Chondrocyte (in vitro differentiated cells): ENCODE data around the gene CCDC51. TPM values are rescaled to one million over a fixed set of nuclear protein-coding genes. Genes with fewer than 3 reads are reported as not detected.
A peak's percentile ranks its signal among the peaks of the same experiment; 100 is the strongest.

Experiments used
- DNase-seq: peaks from one replicate; pipeline ENCODE4 v3.0.0; 2021; ENCODE audit warnings: mixed read lengths, low spot score
- H3K27ac Mint-ChIP-seq: one replicate; pipeline ENCODE4 v1.8.0; 2021; ENCODE audit warnings: mild to moderate bottlenecking, moderate library complexity, mixed read lengths; ENCODE audit not compliant: unreplicated experiment
- H3K27me3 Mint-ChIP-seq: 2 replicates; pipeline ENCODE4 v1.8.0; 2021; ENCODE audit warnings: low read depth, mixed read lengths
- H3K36me3 Mint-ChIP-seq: 2 replicates; pipeline ENCODE4 v1.8.0; 2021; ENCODE audit warnings: low read depth, mixed read lengths
- H3K4me1 Mint-ChIP-seq: 2 replicates; pipeline ENCODE4 v1.8.0; 2021; ENCODE audit warnings: low read depth, mild to moderate bottlenecking, mixed read lengths
- H3K4me3 Mint-ChIP-seq: one replicate; pipeline ENCODE4 v1.8.0; 2021; ENCODE audit warnings: mild to moderate bottlenecking, moderate library complexity, mixed read lengths; ENCODE audit not compliant: unreplicated experiment
- H3K9me3 Mint-ChIP-seq: 2 replicates; pipeline ENCODE4 v1.8.0; 2021; ENCODE audit warnings: low read depth, mixed read lengths
- total RNA-seq: library from RNA; stranded (reverse); gene quantifications from 3 replicates; pipeline ENCODE4 v1.2.1, GENCODE V29; 2021
- TF ChIP-seq, protein P1 (sequence below): fragments of 200-600 bp; sonication (generic); IDR thresholded peaks from 2 replicates; pipeline ENCODE4 v1.5.0; 2021; ENCODE audit warnings: antibody characterized with exemption, mild to moderate bottlenecking, moderate library complexity

Gene CCDC51
- total RNA-seq, 1 donor from 2014 or later, result 25.8 TPM

DNA sequence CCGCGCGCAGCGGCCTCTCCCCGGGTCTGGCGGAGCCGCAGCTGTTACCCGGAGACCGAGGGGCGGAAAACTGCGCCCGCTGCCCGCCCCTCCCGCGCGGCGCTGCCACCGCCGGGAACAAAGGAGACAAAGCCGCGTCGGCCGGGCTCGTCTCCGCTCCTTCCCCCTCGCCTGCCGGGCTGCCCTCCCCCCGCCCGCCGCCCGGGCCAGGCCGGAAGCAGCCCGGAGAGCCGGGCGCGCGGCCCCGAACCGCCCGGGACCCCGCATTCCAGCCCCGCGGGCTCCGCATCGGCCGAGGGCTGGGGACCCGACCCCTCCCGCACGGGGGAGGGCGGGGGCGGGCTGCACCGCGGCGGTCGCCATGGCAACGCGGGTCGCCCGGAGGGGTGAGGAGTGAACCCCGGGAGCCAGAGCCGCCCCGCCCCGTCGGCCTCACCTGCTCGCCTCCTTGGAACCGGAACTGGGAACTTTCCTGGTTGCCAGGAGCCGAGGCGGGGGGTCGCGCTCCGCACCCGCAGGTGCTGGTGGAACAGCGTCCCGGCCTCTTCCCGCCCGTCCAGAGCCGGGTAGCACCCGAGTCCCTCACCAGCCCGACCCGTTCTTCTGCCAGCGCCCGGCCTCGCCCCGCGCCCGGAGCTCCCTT, 10.5 kb downstream of the CCDC51 start:
- Mint-ChIP-seq H3K27me3 (no peaks in the 10 kb centered on the region), H3K36me3 (peaks cover 3% of the 10 kb centered on the region), H3K4me3 (peak overlapping the region; percentile 74), H3K27ac (peak overlapping the region; percentile 81), H3K9me3 (no peaks in the 10 kb centered on the region), H3K4me1 (peaks cover 86% of the 10 kb centered on the region)
- no peak for DNase-seq
- TF ChIP-seq, protein P1, sequence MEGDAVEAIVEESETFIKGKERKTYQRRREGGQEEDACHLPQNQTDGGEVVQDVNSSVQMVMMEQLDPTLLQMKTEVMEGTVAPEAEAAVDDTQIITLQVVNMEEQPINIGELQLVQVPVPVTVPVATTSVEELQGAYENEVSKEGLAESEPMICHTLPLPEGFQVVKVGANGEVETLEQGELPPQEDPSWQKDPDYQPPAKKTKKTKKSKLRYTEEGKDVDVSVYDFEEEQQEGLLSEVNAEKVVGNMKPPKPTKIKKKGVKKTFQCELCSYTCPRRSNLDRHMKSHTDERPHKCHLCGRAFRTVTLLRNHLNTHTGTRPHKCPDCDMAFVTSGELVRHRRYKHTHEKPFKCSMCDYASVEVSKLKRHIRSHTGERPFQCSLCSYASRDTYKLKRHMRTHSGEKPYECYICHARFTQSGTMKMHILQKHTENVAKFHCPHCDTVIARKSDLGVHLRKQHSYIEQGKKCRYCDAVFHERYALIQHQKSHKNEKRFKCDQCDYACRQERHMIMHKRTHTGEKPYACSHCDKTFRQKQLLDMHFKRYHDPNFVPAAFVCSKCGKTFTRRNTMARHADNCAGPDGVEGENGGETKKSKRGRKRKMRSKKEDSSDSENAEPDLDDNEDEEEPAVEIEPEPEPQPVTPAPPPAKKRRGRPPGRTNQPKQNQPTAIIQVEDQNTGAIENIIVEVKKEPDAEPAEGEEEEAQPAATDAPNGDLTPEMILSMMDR, result no peak

DNA sequence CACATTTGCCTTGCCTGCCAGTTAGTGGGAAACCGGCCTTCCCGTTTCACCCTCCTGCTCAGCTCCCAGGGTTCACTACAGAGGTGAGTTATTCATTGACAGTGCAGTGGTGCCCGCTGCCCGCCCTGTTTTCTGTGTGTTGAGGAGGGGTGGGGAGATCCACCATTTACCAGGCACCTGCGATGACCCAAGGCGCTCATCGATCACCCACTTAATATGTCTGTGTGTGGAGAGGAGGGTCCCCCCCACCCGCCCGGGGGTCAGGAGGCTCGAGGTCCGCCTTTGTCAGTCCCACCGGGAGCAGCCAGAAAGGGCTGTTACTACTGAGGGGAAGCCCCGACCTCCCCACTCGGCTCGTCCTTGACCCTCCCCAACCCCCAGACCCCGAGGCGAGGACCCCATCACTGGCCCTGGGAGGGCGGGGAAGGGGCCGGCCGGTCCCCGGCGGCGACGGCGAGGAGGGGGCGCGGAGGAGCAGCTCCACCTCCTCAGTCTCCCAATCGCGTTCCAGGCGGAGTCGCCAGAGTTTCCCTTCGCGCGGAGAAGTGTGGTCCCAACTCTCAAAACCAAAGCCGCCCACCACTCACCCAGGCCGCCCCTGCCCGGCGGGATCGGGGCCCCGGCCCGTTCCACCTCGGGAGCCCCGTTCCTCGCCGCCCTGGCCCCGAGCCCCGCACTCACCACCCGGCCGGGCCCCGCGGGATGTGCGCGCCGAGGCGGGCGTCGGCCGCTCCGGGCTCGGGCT, 11.2 kb downstream of the CCDC51 start:
- Mint-ChIP-seq H3K9me3 (no peaks in the 10 kb centered on the region), H3K27me3 (no peaks in the 10 kb centered on the region), H3K36me3 (peaks cover 3% of the 10 kb centered on the region), H3K4me1 (peaks cover 82% of the 10 kb centered on the region), H3K4me3 (peak overlapping the region; percentile 78), H3K27ac (peak overlapping the region; percentile 80)
- TF ChIP-seq, protein P1, result no peak
- peak; percentile 70 for DNase-seq

DNA sequence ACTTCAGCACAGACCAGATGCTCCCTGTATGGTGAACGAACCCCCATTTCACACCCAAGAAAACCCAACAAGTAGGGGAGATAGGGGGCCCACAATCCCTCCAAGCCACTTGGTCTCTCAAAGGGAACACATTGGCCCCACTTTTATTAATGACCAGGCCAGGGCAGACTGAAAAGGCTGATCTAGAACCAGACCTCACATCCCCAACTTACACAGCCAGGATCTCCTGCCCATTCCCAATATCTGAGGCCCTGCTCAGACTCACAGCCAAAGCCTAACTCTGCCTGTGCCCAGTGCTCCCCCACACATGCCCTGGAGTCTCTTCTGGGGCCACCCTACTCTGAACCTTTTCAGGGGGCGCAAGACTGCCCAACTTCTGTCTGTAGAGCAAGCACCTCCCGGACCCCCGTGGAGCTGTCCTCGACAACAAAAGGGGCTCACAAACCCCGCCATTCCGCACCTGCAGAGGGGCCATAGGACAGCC, 11.8 kb downstream of the CCDC51 start:
- TF ChIP-seq, protein P1, result no peak
- peak overlapping the region; percentile 78 for H3K4me3 Mint-ChIP-seq
- H3K27ac Mint-ChIP-seq, result peak overlapping the region; percentile 80
- no peaks in the 10 kb centered on the region for H3K27me3 Mint-ChIP-seq
- H3K4me1 Mint-ChIP-seq, result peaks cover 80% of the 10 kb centered on the region
- peaks cover 4% of the 10 kb centered on the region for H3K36me3 Mint-ChIP-seq
- DNase-seq, result no peak
- no peaks in the 10 kb centered on the region for H3K9me3 Mint-ChIP-seq

DNA sequence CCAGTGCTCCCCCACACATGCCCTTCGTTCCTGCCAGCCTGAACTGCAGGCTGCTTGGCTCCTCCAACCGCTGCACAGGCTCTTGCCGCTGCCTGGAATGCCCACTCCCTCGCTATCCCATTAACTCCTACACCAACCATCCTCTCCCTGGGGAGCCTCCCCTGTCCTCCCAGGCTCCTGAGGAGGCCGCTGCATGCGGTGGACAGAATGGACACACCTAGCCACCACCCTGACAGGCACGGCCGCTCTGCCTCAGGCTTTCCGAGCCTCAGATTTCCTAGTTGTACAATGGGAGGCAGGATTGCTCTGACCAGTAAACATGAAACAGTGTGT, 12.3 kb downstream of the CCDC51 start:
- DNase-seq, result peak; percentile 68
- Mint-ChIP-seq H3K9me3 (no peaks in the 10 kb centered on the region), H3K36me3 (peaks cover 6% of the 10 kb centered on the region), H3K4me1 (peaks cover 80% of the 10 kb centered on the region), H3K27me3 (no peaks in the 10 kb centered on the region), H3K4me3 (peak overlapping the region; percentile 78), H3K27ac (peak overlapping the region; percentile 80)
- TF ChIP-seq, protein P1, result no peak

DNA sequence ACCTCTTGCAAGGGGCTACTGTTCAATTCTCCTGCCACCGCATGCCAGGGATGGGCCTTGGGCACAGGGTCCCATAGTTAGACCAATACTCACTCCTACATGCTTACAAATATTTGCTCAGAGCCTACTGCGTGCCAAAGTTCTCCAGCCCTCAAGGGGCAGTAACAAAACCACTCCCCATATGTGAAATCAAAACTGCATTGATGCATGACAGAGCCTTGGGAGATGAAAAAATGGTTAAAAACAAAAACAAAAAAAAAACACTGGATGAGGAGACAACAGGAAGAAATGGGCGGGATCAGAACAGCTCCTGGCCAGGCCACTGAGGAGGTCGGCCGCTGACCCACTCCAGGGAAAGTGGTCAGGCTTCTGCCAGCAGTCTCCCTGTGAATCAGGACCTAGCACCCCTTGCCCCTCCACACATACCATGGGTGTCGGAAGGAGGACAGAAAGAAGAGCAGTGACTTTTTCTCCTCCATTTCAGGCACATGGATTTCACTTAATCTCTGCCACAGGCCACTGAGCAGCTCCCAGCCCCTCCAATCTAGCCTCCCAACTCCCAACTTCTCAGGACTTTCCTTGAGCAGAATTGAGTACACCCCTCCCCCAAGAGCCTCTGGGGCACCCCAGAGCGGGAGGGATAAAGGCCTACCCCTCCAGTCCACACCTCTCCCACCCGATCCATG, 12.8 kb downstream of the CCDC51 start:
- no peaks in the 10 kb centered on the region for H3K27me3 Mint-ChIP-seq
- TF ChIP-seq, protein P1, result no peak
- peaks cover 75% of the 10 kb centered on the region for H3K4me1 Mint-ChIP-seq
- no peaks in the 10 kb centered on the region for H3K9me3 Mint-ChIP-seq
- peak overlapping the region; percentile 78 for H3K4me3 Mint-ChIP-seq
- no peak for DNase-seq
- peak overlapping the region; percentile 80 for H3K27ac Mint-ChIP-seq
- peaks cover 6% of the 10 kb centered on the region for H3K36me3 Mint-ChIP-seq
